GM21576 (cell line): ENCODE results near the gene MED9.
"Not testable (repeated sequence)": the region's sequence is repeated elsewhere in the genome, so short reads cannot be mapped to it uniquely, and the experiment has no call there.

Experiments
- ATAC-seq: cut with Tn5 transposase; IDR thresholded peaks from one replicate; pipeline ENCODE4 v1.9.1; 2021; ENCODE audit warnings: mild to moderate bottlenecking, moderate library complexity; ENCODE audit not compliant: unreplicated experiment

Gene MED9, protein sequence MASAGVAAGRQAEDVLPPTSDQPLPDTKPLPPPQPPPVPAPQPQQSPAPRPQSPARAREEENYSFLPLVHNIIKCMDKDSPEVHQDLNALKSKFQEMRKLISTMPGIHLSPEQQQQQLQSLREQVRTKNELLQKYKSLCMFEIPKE

DNA sequence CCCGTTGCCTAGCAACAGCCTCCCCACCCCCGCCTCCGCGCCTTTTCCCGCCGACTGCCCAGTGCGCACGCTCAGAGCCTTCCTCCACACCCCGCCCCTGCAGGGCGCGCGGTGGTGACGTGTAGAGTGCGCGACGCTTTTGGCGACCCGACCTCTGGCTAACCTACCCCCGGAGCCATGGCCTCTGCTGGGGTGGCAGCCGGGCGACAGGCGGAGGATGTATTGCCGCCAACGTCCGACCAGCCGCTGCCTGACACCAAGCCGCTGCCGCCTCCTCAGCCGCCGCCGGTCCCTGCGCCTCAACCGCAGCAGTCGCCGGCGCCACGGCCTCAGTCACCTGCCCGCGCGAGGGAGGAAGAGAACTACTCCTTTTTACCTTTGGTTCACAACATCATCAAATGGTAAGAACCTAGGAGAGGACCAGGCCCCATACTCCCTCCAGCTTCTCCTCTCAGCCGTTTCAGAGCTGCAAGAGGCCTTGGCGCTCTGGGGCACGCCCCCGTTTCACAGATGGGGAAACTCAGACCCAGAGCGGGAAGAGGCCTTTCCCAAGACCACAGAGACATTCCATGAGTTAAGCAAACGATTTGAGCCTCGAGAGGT, at the start of gene MED9:
Gene MED9 (plus strand): TSS at position 136 of the 603 bp plus-strand sequence. CDS start 42 bp downstream, at position 178.
- peak; percentile 84 for ATAC-seq

DNA sequence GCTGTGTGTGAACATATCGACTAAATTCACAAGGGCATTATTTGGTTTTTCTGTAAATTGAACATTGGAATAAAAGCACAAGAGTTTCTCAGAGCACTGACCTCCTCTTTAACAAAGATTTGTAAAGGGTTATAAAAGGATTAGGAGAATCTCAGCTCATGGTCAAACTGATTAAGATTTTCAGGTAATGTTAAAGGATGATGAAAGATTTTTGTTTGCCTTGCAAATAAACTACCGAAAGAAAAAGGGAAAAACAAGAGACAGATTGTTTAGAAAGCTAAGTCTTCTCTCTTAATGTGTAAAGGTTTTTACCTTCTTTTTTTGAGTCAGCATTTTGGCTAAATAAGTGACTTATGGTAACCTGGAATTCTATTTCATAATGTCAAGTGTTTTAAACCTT, 47.6 kb upstream of the MED9 start:
- no peak for ATAC-seq

DNA sequence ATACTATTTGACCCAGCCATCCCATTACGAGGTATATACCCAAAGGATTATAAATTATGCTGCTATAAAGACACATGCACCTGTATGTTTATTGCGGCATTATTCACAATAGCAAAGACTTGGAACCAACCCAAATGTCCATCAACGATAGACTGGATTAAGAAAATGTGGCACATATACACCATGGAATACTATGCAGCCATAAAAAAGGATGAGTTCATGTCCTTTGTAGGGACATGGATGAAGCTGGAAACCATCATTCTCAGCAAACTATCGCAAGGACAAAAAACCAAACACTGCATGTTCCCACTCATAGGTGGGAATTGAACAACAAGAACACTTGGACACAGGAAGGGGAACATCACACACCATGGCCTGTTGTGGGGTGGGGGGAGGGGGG, 45.9 kb upstream of the MED9 start:
- not testable (repeated sequence) for ATAC-seq

DNA sequence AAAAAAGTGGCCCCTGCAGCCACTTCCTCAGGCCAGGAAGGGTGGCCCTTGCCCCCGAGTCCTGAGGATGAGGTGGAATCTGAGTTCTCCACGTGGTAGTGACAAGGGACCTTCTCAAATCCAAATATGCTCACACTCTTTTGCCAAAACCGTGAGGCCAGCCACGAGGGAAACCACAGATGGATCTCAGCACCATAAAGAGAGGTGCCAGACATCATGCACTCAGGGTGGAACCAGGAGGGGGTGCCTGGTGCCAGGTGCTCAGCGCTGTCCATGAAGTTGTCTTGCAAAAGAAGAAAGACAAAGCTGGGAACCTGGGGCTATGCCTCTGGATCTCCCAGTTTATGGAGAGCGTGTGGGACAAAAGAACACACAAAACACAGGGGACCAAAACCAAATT, 45.2 kb upstream of the MED9 start:
- no peak for ATAC-seq

DNA sequence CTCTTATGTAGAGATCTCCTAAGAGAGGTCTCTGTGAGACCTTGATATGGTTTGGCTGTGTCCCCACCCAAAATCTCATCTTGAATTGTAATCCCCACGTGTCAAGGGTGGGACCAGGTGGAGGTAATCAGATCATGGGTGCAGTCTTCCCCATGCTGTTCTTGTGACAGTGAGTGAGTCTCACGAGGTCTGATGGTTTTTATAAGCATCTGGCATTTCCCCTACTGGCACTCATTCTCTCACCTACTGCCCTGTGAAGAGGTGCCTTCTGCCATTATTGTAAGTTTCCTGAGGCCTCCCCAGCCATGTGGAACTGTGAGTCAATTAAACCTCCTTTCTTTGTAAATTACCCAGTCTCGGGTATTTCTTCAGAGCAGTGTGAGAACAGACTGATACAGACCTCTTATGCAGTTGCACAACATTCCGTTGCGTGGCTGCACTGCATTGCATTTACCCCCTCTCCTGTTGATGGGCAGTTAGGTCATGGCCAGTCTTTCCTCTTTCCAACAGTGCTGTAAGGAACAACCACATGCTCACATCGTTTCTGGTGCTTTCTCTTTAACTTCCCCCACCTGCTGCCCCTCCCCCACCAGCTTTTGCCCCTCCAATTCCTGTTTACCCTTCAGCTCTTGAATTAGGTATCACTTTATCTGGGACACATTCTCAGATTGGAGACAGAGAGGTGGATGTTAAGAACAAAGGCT, 43.6 kb upstream of the MED9 start:
- ATAC-seq = no peak

DNA sequence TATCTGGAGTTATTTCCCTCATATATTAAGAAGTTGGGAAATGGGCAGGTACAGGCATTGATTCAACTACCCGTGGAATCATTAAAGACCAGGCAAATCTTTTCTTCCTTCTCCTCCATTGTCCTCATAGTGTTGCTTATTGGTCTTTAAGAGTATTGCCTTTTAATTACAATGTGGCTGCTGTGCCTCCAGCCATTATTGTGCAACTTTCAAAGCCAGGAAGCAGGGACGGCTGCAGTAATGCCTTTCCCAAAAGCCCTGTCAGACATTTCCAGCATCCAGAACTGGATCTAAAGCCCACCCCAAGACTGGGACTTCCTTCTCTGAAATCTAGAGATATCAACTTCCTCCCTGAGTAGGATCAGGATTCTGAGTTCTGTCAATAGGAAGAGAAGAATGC, 42.3 kb upstream of the MED9 start:
- no peak for ATAC-seq

DNA sequence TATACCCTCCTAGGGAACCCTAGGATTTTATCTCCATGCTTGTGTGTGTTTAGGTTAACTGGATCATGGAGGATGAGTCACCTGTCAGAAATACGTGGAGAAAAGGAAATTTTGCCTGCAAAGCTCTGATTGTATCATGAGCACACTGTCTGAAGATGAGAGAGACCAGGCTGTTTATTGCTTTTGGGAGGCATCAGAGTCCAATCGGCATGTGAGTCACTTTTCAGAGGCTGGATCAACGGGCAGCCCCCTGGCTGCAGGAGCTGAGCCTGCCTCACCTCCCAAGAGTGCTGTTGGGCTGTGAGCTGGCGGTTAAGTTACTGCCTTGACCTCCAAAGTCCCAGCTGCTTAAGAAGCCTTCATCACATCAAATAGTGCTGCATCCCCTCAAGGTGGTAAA, 41.5 kb upstream of the MED9 start:
- ATAC-seq = no peak

DNA sequence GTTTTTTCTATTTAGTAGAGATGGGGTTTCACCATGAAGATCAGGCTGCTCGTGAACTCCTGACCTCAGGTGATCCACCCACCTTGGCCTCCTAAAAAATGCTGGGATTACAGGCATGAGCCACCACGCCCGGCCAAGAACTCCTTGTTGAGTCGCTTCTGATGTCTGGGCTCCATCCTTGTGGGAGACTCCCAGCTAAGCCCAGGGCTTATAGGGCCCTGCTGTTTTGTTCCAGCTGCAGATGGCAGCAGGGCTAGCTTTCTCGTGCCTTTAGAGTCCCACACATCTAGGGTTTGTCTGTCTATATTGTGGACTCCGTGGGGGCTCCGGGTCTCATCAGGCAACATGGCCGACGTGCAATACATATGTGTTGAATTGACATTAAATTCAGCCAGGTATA, 39.3 kb upstream of the MED9 start:
- no peak for ATAC-seq

DNA sequence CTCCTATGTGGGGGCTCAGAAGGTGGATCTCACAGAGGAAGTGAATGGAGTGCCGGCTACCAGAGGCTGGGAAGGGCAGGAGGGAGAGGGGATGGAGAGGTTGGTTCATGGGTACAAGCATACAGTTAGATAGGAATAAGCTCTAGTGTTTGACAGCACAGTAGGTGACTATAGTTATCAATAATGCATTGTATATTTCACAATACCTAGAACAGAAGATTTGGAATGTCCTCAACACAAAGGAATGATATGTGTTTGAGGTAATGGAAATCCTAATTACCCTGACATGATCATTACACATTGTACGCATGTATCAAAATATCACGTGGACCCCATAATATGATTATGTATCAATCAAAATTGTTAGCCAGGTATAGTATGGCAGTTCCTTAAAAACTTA, 38.9 kb upstream of the MED9 start:
- no peak for ATAC-seq

DNA sequence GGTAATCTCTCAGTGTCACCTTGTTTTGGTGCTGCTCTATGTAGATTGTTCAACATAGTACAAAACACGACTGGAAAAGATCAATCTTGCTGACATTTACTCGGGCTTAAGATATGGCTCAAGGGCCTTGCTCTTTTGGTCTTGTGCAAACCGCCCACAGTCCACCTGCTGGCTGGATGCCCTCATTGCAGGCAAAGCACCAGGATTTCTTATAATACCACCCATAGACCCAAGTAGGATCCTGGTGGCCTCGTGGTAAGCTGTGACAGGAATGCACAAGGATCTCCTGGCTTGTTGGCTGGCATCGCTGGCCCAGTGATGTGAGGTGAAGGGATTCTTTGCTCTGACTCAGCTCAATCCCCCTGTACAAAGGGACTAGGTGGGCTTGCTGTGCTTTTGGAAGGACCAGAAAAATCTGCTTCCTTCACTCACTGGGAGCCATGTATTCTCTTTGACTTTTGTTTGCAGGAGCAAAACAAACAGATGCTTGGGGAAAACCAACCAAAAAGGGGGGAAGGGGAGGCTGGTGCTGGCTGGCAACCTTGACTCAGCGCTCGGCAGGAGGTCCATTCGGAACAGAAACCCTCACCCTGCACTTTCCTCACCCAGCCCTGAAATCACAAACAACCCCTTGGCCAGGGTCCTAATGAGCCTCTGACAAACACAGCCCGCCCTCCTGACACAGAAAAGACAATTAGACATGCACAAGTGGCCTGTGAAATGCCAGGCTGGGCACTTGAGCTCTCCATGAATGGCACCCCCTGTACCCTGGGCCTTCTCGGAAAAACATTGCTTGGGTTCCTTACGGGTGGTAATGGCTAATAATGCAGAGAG, 36.6 kb upstream of the MED9 start:
- ATAC-seq = no peak

DNA sequence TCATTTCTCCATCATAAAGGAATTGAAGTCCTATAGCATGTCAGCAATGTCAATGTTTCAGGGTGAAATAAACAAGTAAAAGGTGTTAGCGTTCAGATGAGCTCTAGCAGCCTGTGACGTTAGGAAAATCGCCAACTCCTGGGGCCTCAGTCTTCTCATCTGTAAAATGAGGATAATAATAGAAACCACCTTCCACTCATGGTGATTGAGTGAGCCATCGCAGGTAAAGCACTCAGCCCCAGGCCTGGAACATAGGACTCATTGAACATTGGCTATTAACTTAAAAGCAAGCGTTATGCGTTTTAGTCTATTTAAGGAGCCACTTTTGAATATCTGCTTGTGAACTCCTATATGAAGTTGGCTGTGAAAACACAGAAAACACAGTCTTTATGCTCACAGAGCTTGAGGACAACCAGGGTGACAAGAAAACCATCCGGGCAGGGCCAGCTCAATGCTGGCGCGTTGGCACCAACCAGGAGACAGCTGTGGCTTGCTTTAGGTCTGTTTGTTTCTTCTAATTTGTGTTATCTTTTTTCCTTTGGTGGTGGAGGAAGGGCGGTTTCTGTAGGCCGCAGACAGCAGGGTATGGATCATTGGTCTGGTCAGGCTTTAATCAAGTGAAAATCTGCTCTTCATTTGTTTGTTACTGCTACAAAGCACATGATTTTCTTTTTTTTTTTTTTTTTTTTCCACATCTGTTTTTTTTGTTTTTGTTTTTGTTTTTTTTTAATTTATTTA, 35.7 kb upstream of the MED9 start:
- no peak for ATAC-seq

DNA sequence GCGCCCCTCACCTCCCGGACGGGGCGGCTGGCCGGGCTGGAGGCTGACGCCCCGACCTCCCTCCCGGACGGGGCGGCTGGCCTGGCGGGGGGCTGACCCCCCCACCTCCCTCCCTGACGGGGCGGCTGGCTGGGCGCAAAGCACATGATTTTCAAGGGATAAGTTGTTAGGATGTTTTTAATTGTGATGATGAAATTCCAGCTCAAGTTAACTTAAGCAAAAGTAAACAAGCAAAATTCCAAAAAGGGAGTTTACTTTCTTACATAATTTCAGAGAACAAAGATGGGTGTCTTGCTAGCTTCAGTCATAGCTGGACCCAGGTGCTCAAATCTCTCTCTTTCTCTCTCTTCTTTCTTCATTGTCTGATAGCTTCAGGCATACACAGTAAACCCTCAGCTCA, 33.6 kb upstream of the MED9 start:
- no peak for ATAC-seq

DNA sequence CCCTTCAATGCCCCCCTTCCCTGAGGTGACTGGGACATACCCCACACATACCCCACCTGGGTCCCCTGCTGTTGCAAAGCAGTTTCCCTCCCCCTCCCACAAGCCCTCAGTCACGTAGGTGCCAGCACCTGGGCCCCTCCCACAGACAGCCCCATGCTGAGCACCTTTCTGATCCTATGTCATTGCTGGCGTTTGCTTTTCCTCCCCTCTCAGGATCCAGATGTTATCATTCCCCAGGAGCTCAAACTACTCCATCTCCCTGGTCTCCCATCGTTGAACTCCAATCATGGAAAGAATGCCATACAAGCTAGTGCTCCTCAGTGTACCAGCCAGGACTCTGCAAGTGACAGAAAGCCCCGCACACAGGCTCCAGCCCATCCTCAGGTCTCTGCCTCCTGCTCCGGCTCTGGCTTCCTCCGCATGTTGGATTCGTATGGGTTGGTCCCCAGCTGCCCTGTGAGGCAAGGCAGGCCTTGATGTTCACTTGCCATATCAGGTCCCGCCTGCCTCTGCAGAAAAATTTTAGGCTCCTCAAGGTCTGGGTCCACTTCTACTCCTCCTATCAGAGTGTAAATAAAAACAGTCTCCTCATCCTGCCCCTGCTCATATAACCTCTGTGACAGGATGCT, 31.4 kb upstream of the MED9 start:
- ATAC-seq = no peak

DNA sequence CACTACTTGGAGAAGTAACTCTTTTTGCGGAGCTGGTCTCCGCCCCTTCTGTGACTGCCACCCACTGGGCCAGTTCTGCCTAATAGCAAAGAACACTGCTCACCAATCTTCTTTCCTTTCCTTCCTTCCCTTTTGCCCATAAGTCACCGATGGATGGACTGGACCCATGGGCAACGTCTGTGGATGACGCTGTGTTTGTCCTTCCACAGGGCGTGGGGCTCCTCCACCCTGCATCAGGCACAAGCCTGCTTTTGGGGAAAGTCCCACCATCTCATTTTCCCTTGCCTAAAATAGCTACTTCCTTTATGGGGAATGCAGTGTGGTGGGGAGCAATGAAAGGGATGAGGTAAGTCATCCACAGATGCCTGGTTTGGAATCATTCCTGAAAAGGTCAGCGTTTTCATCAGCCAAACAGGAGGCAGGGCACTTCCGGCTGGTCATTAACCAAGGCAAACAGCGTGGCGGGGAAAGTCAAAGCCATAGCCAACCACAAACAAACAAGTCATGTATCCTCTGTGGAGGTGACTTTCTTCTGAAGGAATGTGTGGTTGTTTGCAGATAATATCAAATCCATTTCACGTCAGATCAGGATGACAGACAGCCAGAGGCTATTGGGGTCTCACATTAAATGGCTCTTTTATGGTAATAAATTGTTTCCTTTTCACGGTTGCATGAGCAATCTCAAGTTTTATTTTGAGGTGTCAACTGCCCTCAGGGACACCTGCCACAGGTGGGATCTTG, 30.7 kb upstream of the MED9 start:
- no peak for ATAC-seq

DNA sequence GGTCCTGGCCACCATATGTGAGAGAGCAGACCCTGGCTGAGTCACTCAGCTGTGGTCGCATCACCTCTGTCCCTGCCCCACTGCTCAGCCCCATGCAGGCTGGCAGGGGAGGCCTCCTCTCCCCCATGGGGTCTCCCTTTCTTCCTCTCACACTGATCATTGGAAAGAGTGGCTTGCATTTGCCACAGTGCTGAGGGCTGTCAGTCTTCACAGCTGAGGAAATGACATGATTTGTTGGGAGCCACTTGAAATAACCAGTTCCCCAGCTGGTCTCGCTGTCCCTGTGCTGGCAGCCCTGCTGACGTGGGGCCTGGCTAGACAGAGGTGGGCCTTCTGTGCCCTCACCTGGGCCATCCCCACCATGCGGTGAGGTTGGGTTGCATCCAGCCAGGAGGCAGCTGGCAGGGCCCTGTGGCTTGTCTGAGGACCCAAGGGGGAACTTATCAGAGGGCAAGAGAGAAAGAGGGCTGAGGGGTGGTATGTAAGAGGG, 30.1 kb upstream of the MED9 start:
- no peak for ATAC-seq

DNA sequence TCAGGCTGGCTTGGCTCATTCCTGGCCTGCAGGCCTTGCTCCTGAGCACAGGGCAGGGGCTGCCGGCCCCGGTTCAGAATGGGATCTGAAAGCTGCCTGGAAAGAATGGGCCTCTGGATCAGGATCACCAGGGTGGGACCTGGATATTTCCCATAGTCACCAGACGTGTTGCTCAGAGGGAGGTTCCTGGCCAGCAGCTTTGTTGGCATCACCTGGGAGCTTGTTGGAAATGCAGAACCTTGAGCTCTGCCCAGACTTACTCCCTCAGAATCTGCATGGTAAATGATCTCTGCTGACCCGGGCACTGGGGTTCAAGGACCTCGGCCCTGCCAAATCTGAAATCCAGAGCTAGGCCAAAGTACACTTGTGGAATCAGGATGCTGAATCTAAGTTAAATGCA, 29.5 kb upstream of the MED9 start:
- ATAC-seq = no peak

DNA sequence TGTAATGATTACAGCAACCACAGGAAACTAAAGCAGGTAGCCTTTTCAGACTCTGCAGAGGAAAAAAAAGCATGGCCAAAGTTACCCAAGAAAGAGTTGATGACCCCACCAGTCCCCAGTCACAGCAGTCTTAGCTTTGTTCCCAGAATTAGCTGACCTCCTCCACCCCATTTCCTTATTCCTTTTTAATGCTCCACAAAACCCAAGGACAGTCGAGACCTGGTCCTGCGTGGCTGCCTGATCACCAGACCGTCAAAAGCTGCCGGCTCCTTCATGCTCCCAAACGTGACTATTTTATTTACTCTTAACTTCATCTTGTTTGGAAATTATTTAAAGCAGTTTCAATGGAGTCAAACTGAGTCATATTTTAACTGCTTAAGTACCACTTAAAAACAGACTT, 28.7 kb upstream of the MED9 start:
- no peak for ATAC-seq

DNA sequence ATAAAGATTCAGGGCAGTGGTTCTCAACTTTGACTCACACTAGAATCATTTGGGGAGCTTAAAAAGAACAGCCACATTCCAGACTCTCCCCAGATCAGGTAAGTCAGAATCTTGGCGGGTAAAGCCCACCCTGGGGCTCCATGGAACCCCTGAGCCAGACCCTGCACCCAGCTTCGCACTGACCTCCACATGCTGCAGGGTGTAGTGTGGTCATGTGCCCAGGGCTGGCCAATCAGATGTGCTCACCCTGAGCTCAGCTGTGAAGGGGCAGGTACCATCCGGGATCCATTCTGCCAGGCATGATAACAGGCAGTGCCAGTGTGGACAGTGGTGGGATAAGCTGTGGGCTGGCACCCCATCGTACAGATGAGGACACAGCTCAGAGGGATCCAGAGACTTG, 28.1 kb upstream of the MED9 start:
- no peak for ATAC-seq

DNA sequence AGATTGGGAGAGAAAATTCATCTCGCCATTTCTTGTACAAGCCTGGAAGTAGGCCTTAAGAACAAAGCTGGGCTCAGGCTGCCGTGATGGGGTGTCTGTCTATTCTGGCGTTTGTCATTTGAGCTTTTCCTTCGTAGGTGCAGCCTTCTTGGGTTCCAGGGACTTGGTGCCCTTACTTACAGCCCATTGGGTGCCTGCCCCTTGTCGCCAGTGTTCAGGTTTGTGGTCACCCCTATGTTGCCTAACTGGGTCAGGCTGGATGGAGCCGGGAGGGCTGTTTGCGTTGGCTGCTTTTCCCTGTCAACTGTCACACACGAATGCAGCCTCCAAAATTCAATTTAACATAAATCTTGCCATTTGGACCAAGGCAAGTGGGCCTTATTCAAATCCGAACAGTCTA, 23.7 kb upstream of the MED9 start:
- no peak for ATAC-seq

DNA sequence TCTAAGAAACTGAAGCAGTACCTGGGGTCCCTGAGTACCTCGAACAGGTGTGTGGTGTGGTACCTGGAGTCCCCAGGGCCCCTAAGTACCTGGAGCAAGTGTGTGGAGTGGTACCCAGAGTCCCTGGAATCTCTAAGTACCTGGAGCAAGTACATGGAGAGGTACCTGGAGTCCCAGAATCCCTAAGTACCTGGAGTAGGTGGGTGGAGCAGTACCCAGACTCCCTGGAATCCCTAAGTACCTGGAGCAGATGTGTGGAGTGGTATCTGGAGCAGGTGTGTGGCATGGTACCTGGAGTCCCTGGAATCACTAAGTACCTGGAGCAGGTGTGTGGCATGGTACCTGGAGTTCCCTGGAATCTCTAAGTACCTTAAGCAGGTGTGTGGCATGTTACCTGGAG, 22.5 kb upstream of the MED9 start:
- ATAC-seq = no peak
